Activated T-cell treated with anti-CD3 and anti-CD28 coated beads for 1 hour (primary cell): ENCODE results near the gene FAM43B.

Experiments used
- DNase-seq: peaks from one replicate; pipeline ENCODE4 v3.0.0-alpha.2; 2020; ENCODE audit warnings: low read depth

Gene FAM43B

GRCh38 chr1:20551161-20551560 lies 1.2 kb upstream of the FAM43B start:
- DNase-seq = no peak

DNA sequence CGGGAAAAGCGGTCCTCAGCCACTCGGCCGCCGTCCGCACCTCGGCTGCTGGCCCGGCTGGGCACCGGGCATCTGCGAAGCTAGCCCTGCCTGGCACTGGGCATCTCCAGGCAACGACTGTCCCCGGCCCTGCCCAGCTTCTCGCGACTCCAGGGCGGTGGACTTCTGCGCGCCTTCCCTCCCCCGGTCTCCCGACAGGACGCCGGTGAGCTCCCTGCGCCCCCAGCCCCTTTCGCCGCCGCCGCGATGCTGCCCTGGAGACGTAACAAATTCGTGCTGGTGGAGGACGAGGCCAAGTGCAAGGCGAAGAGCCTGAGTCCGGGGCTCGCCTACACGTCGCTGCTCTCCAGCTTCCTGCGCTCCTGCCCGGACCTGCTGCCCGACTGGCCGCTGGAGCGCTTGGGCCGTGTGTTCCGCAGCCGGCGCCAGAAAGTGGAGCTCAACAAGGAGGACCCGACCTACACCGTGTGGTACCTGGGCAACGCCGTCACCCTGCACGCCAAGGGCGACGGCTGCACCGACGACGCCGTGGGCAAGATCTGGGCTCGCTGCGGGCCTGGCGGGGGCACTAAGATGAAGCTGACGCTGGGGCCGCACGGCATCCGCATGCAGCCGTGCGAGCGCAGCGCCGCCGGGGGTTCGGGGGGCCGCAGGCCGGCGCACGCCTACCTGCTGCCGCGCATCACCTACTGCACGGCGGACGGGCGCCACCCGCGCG lies 514 bp downstream of the FAM43B start:
- no peak for DNase-seq

DNA sequence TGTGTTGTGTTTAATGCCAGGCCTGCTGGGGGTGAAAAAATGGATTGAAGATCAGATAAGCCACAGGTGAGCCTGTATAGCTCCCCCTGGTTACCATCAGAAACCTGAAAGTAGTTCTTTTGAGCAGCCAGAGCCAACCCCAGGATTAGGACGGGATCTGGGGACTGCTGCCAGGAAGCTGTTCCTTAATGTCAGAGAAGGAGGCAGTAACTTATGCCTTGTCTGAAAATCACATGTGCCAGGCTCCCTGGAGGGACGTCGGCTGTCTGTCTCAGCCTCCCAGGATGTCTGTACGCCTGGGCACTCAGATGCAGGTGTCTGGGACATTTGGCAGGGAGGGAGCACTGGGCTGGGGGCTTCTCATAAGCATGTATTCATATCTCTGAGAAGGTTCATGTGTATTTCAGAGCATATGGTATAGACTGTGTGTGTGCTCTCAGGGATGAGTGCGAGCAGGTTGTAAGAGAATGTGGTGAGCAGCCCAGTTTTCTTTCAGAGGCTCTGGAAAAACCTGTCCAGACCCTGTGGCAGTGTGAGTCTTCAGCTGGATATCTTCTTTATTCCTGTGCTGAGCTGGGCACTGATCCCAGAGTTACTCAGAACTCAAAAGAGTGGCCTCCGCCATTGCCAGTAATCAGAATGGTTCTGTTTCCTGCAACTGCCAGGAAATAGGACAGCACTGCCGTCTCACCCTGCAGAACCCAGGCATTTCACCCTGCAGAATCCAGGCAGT lies 2.8 kb downstream of the FAM43B start:
- no peak for DNase-seq

GRCh38 chr1:20555758-20556120 lies 3.4 kb downstream of the FAM43B start:
- no peak for DNase-seq

GRCh38 chr1:20558191-20558590 lies 5.8 kb downstream of the FAM43B start:
- DNase-seq = no peak

GRCh38 chr1:20560966-20561365 lies 8.6 kb downstream of the FAM43B start:
- DNase-seq = no peak

DNA sequence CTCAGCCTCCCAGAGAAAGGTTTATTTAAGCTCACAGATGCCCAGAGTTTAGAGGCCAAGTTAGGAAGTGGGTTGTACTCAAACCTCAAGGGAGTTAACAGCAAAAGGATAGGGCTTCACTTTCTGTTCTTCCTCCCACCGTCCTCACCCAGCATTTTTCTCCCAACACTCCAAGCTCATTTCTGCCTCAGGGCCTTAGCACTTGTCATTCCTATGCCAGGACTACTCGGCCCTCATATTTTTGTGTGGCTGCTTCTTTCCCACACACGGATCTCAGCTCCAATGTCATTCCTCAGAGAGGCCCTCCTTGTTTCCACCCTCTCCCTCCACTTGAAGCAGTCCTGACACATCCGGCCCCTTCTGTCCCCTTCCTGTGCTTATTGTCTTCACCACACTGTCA lies 12.9 kb downstream of the FAM43B start:
- DNase-seq = no peak

GRCh38 chr1:20569523-20570098 lies 17.2 kb downstream of the FAM43B start:
- no peak for DNase-seq

GRCh38 chr1:20571427-20571826 lies 19.1 kb downstream of the FAM43B start:
- no peak for DNase-seq

DNA sequence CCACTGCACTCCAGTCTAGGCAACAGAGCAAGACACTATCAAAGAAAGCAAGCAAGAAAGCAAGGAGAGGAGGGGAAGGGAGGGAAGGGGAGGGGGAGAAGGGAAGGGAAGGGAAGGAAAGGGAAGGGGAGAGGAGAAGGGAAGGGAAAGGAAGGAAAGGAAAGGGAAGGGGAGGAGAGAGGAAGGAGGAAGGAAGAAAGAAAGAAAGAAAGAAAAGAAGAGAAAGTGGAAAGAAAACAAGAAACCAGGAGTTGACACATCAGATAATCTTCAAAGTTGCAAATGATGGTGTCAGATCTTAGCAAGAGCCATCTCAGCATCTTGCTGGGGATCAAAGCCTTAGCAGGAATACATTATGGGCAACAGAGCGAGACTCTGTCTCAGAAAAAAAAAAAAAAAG lies 21.6 kb downstream of the FAM43B start:
- no peak for DNase-seq

DNA sequence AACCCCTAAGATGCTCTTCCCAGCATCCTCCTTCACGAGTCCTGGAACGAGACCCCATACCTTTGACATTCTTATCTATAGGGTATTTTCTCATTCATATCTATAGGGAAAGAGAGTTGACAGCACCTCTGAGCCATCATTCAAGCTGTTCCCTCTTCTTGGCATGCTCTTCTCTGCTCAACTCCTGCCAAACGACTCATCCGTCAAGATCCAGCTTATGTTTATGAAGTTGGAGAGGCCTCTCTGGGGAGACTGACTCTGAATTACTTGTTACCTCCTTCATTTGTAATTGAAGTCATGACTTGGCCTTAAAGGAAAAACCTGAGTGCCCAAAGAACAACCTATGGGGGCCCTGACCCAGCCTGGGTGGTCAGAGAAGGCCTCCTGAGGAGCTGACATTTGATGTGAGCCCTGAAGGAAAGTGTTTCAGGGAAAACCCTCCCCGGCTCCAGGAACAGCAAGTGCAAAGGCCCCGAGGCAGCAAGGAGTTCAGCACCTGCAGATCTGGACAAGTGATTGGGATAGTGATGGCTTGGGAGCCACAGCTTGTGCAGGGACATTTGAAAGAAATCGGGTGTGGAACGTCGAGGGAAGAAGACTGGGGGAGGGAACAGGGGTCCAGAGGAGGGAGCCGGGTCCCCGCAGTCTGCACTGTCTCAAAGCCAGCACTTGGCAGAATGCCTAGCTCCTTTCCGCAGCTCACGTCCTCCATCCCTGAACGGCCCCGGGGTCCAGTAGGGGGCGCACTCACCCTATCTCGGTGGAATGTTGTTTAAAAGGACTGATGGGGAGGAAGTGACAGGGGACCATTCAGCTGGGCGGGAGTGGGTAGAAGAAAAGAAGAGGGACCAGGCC lies 22.5 kb downstream of the FAM43B start:
- peak; percentile 50 for DNase-seq

GRCh38 chr1:20575541-20576336 lies 23.4 kb downstream of the FAM43B start:
- DNase-seq = no peak

- no peak for DNase-seq
These were observed 25.7 kb downstream of the FAM43B start for GRCh38 chr1:20578062-20578461.

DNA sequence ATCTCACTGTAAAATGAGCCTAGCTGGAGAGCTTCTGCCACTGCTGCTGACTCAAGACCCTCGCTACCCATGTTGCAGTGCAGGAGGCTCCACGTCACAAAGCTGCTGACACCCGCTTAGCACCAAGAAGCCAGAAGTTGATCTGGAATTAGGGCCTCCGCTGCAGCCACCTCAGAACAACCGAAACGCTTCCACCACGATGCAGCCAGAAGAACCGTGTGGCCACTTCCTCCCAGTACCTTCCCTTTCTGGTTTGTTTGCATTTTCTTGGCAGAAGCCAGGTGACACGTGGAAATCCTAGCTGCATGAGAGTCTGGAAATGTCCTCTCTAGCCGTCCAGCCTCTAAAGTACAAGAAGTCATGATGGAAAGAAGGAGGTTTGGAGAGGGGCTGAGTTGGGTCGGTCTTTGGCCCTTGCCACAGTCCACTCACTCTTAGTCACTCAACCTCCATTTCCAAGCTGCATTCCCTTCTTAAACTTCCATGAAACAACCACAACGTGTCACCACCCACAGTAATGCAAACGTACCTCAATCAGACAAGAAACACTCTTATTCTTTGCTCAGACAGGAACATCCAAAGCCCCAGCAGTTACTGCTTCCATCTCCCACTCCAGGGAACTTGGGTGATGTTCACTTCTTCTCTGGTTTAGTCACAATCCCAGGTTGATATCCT lies 26.5 kb downstream of the FAM43B start:
- DNase-seq = no peak

DNA sequence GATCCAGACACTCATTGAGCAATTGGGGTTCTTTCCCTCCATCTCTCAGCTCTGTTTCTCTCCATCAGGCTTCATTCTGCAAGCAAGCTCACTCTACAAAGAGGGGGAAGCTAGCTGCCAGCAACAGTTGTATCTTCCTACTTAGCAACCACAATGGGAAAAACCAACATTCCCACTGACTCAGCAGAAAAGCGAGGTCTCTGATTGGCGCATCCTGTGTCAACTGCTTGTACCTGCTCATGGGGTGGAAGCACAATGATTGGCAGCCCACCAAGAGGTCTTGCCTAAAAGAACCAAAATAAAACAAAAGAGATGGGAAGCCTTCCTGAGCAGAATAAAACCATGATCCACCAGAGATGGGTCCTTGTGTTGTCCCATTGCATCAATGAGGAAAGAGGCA lies 32.5 kb downstream of the FAM43B start:
- no peak for DNase-seq

- no peak for DNase-seq
These were observed 34.7 kb downstream of the FAM43B start for GRCh38 chr1:20586953-20587660.

GRCh38 chr1:20587661-20588053 lies 35.3 kb downstream of the FAM43B start:
- no peak for DNase-seq

DNA sequence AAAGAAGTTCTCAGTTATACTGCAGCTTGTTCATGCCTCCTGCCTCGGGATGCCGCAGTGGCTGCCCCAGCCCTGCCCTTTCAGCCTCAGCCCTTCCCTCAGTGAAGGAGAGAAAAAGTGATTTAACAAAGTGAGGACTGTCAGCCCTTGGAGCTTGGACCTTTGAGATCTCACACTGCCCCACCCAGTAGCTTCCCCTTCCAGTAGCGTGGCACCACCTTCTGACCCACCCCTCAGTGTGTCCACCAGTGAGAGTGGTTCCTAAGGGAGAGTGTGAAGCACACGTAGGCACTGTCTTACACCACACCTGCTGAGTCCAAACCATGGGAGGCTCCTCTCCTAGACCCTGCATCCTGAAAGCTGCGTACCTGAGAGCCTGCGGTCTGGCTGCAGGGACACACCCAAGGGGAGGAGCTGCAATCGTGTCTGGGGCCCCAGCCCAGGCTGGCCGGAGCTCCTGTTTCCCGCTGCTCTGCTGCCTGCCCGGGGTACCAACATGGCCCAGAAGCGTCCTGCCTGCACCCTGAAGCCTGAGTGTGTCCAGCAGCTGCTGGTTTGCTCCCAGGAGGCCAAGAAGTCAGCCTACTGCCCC lies 36.4 kb downstream of the FAM43B start, which contains the start of gene CDA:
CDA (plus strand) TSS at position 464 of the 592 bp plus-strand sequence; CDS start at position 497, 33 bp downstream.
- no peak for DNase-seq

- DNase-seq = no peak
These were observed 37.2 kb downstream of the FAM43B start for GRCh38 chr1:20589331-20590278.
